Panc1 (cell line): ENCODE data around the gene DHRS3. TPM values are rescaled to one million over a fixed set of nuclear protein-coding genes. Genes with fewer than 3 reads are reported as not detected.

Experiments
- ATAC-seq: fragments of 200-7000 bp; cut with Tn5 transposase; 2 replicates; pipeline ENCODE4 v1.9.1; 2020; ENCODE audit warnings: mild to moderate bottlenecking, moderate library complexity
- BruUV-seq: library from RNA; stranded (reverse); fragments of 400-500 nt; replicated peaks from 2 replicates; lab custom pipeline; 2021; lab: Mats Ljungman, UMichigan
- CTCF ChIA-PET: fragments of 300-600 bp; sonication (Branson Sonifier 250); formaldehyde crosslinking; loops from one replicate; lab custom pipeline; 2022; ENCODE audit warnings: antibody characterized with exemption; lab: Charles Lee
- POLR2A ChIA-PET: fragments of 300-600 bp; sonication (Branson Sonifier 250); formaldehyde crosslinking; loops from one replicate; lab custom pipeline; 2022; ENCODE audit warnings: antibody characterized with exemption; lab: Charles Lee
- DNase-seq: peaks from one replicate; pipeline ENCODE4 v3.0.0-alpha.2; 2010; ENCODE audit warnings: low read depth, low spot score
- H3K27ac ChIP-seq: 2 replicates; pipeline ENCODE4 v1.5.1; 2011; ENCODE audit warnings: mild to moderate bottlenecking, low read length, inconsistent platforms
- H3K27me3 ChIP-seq: fragments of 200-500 bp; sonication (Bioruptor generic); 2 replicates; pipeline ENCODE4 v1.6.0; 2014; ENCODE audit warnings: low read length, inconsistent platforms; ENCODE audit not compliant: control insufficient read depth, insufficient read depth
- H3K36me3 ChIP-seq: fragments of 200-500 bp; sonication (Bioruptor generic); 2 replicates; pipeline ENCODE4 v1.5.1; 2014; ENCODE audit warnings: inconsistent platforms, mild to moderate bottlenecking, low read length, moderate library complexity; ENCODE audit not compliant: control insufficient read depth, insufficient read depth
- H3K4me1 ChIP-seq: 2 replicates; pipeline ENCODE4 v1.5.1; 2011; ENCODE audit warnings: inconsistent platforms, mild to moderate bottlenecking, low read length, moderate library complexity; ENCODE audit not compliant: control insufficient read depth, insufficient read depth
- H3K4me3 ChIP-seq, 2 experiments: 2 replicates each; pipeline ENCODE4 v1.5.1; 2011 to 2012; ENCODE audit warnings: low read depth in 2 of 2, low read length in 2 of 2, mild to moderate bottlenecking in 2 of 2, inconsistent platforms in 1 of 2, moderate library complexity in 1 of 2
- H3K9me3 ChIP-seq: fragments of 200-500 bp; sonication (Bioruptor generic); 2 replicates; pipeline ENCODE4 v1.5.1; 2014; ENCODE audit warnings: low read depth, mild to moderate bottlenecking, inconsistent platforms, low read length, moderate library complexity; ENCODE audit not compliant: control insufficient read depth, insufficient read depth
- CTCF ChIP-seq: fragments of 450-650 bp; IDR thresholded peaks from 2 replicates; pipeline ENCODE4 v1.5.1; 2017; ENCODE audit warnings: mild to moderate bottlenecking
- POLR2AphosphoS5 ChIP-seq: IDR thresholded peaks from 2 replicates; pipeline ENCODE4 v1.6.1; 2012; ENCODE audit warnings: mild to moderate bottlenecking, low read depth, low read length, moderate library complexity
- REST ChIP-seq, 2 experiments: IDR thresholded peaks; 2 replicates each; pipeline ENCODE4 v1.6.1; 2011 to 2012; ENCODE audit warnings: low read depth in 2 of 2, control low read depth in 1 of 2, low read length in 1 of 2, mild to moderate bottlenecking in 1 of 2, moderate library complexity in 1 of 2; ENCODE audit not compliant: insufficient read depth in 1 of 2
- SIN3A ChIP-seq: IDR thresholded peaks from 2 replicates; pipeline ENCODE4 v1.6.1; 2012; ENCODE audit warnings: low read depth, mild to moderate bottlenecking, low read length, moderate library complexity, borderline replicate concordance; ENCODE audit not compliant: insufficient read depth
- TCF7L2 ChIP-seq: IDR thresholded peaks from 2 replicates; pipeline ENCODE4 v1.6.1; 2011; ENCODE audit warnings: mild to moderate bottlenecking, low read depth, low read length, inconsistent platforms
- in situ Hi-C: cut with HindIII; loops from 2 replicates; pipeline ENCODE4 v1.10.0; 2016; ENCODE audit warnings: low sequenced_read_pairs, low pct_unique_long_range_greater_than_20kb
- intact Hi-C: fragments of 100-400 bp; cut with micrococcal nuclease; formaldehyde crosslinking; loops from one replicate; pipeline ENCODE4 v1.10.0; 2022; ENCODE audit not compliant: unreplicated experiment
- total RNA-seq: library from RNA; stranded (reverse); gene quantifications from one replicate; pipeline ENCODE4 v1.2.1, GENCODE V29; 2021; ENCODE audit not compliant: unreplicated experiment

Gene DHRS3
- total RNA-seq, 1 experiment from 2014 or later = 113 TPM

- in situ Hi-C loops = no loop called here
- CTCF ChIA-PET = no interaction called here
- Histone ChIP-seq H3K27ac (no peak overlapping the region), H3K4me1 (peaks cover 5% of the 10 kb centered on the region; the same call in 1 of the 2 replicates), H3K36me3 (no peaks in the 10 kb centered on the region), H3K9me3 (no peaks in the 10 kb centered on the region), H3K27me3 (no peaks in the 10 kb centered on the region), H3K4me3 (no peak overlapping the region)
- TF ChIP-seq TCF7L2 (0 out of 2 replicates have a peak, but pooled peaks have one; percentile 23), SIN3A (no peak)
- BruUV-seq = no TSS peak
- POLR2A ChIA-PET = no interaction called here
- no peak for DNase-seq
- intact Hi-C loops = loop anchor here (5.0 kb wide), 3 partner anchors 32 to 377 kb away; no protein-coding TSS in a partner anchor
- ATAC-seq = no peak
These were observed 36.6 kb upstream of the DHRS3 start for GRCh38 chr1:12654657-12655056.

- CTCF ChIA-PET = no interaction called here
- Histone ChIP-seq H3K36me3 (no peaks in the 10 kb centered on the region), H3K9me3 (no peaks in the 10 kb centered on the region), H3K4me3 (no peak overlapping the region), H3K4me1 (peaks cover 5% of the 10 kb centered on the region; the same call in 1 of the 2 replicates), H3K27me3 (no peaks in the 10 kb centered on the region), H3K27ac (no peak overlapping the region)
- no TSS peak for BruUV-seq
- DNase-seq = no peak
- in situ Hi-C loops = no loop called here
- POLR2A ChIA-PET = no interaction called here
- no peak for ATAC-seq
- intact Hi-C loops = no loop called here
- TF ChIP-seq SIN3A (no peak), CTCF (no peak), REST (IDR thresholded peaks at IDR 0.05; ENCODE audit: insufficient read depth in 1 of 2, low read depth in 2 of 2, low read length in 1 of 2) (no peak), POLR2AphosphoS5 (no peak), TCF7L2 (no peak)
These were observed 36.1 kb upstream of the DHRS3 start for GRCh38 chr1:12654004-12654567.

- BruUV-seq = no TSS peak
- Histone ChIP-seq H3K27ac (no peak overlapping the region), H3K4me1 (no peaks in the 10 kb centered on the region), H3K27me3 (no peaks in the 10 kb centered on the region), H3K9me3 (no peaks in the 10 kb centered on the region), H3K4me3 (no peak overlapping the region), H3K36me3 (no peaks in the 10 kb centered on the region)
- ChIA-PET POLR2A (interaction anchor here (0.6 kb wide), 1 partner anchor 833 kb away, joined by 6 read pairs; no protein-coding TSS in a partner anchor), CTCF (interaction anchor here (0.6 to 1.0 kb wide), 3 partner anchors 8 to 571 kb away, joined by 3 to 14 read pairs (median 5); no protein-coding TSS in a partner anchor)
- intact Hi-C loops (no loop called here), in situ Hi-C loops (no loop called here)
- no peak for ATAC-seq
- DNase-seq = no peak
- TF ChIP-seq TCF7L2 = no peak
- no peak for TF ChIP-seq CTCF
- no peak for TF ChIP-seq SIN3A
These were observed 32.0 kb upstream of the DHRS3 start for GRCh38 chr1:12649971-12650421.
